NK-92 treated with Interleukin-12 subunit alpha and Interleukin-12 subunit beta, amount 100 ng/mL, for 24 hours (cell line): ENCODE data around the gene DRAXIN.

Source experiments
- DNase-seq: peaks from one replicate; lab custom pipeline; 2025; lab: John Stamatoyannopoulos, UW

Gene DRAXIN

DNA sequence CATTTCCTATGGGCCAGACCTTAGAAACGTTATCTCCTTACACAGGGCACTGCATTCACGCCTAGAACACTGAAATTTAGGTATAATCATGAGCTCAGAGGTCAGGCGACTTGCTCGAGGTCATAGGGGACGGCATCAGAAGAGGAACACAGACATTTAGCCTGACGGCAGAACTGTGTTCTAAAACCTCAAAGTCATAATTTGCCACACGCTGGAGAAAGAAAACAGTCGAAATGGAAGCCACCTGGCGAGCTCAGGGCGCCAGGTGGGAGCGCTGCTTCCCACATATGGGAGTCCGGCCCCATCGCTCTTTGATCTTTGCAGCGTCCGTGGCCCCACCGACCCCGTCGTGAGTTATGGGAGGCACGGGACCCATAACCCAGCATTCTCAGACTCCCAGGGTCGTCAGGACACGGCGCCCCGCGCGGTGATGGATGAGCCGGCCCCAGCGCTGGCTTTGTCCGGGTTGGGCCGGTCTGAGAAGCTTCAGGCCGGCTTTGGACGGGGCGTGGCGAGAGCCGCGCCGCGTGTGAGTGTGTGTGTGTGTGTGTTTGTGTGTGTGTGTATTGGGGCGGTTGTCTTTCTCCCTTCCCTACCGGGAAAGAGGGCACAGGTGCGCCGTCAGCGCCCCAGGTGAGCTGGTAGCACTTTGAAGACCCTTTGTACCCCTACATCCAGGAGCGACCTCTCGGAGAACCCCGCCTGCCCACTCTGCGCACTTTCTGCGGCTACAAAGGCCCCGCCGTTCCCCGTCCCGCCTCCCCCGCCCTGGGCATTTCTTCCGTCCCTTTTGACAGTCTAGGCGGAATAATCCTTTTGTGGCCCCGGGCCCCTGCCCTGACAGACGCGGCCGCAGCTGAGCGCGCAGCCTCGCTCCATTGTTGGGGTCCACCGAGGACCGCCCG is 861 bp upstream of the DRAXIN start:
- DNase-seq, result no peak

DNA sequence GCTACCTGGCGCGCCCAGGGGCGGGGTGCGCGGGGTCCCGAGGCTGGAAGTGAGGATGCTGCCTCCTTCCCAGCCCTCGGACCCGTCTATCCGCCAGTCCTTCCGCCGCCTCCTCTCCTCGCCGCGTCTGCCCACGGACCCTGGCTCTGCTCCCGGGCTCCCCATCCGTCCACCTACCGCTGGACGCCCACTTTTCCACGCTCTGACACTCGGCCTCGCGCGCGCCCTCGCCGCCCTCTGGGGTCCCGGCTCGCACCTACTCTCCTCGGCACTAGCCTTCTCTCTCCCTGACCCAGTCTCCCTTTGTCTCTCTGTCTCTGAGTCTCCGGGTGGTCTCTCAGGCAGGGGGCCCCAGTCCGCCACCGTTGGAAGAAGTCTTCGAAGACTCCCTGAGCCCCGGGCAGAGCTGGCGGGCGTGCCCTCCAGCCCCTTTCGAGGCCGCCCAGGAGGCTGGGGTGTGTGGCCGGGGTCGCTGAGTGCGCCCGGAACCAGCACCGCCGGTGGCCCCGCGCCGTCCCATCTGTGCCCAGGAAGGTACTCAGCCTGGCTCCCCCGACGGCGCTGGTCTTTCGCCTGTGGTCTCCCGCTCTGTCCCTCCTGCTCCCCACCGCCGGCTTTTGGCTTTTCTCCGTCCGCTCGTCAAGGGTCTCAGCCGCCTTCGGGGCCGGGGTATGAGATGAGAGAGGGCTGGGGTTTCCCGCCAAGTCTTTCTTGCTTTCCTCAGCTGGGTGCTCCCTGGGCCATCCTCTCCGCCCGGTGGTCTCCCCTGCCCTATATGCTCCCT is 610 bp downstream of the DRAXIN start:
- peak; percentile 36 for DNase-seq

- peak; percentile 91 for DNase-seq
These were observed 1.6 kb downstream of the DRAXIN start for GRCh38 chr1:11693024-11693590.

DNA sequence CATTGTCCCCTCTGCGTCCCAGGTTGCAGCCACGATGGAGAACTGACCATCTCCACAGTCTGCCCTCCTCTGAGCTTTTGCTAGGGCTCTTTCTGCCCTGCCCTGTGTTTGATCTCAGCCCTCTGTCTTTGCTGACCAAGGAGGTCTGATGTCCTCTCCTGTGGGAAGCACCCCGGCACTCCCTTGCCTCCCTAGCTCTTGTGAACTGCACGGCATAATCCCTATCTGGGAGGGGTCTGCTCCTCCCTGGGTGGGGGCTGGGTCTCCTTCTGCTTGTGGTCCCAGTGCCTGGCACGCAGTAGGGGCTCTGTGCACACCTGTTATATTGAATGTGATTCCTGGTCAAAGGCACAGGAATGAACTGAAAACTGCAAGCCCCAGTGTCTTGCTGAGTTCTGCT is 2.4 kb downstream of the DRAXIN start:
- no peak for DNase-seq

DNA sequence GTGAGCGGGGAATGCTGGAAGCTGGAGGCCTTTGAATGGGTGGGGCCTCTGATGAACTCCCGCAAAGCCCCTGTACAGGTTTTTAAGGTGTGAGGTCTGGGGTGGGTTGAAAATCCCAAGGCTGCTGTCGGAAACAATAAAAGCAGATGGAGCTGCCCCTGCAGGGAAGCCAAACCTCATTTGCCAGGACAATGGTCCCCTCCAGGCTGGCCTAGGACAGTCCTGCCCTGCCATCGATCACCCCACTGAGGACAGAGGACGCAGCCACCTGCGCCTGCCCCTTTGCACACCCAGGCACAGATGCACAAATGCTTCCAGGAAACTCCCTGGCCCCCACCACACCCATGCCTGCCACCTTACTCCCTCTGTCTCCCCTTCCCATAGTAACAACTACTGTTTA is 4.4 kb downstream of the DRAXIN start:
- no peak for DNase-seq

GRCh38 chr1:11697188-11697892 is 5.8 kb downstream of the DRAXIN start:
- no peak for DNase-seq

GRCh38 chr1:11697893-11698210 is 6.3 kb downstream of the DRAXIN start:
- no peak for DNase-seq

GRCh38 chr1:11700601-11701467 is 9.3 kb downstream of the DRAXIN start:
- no peak for DNase-seq

DNA sequence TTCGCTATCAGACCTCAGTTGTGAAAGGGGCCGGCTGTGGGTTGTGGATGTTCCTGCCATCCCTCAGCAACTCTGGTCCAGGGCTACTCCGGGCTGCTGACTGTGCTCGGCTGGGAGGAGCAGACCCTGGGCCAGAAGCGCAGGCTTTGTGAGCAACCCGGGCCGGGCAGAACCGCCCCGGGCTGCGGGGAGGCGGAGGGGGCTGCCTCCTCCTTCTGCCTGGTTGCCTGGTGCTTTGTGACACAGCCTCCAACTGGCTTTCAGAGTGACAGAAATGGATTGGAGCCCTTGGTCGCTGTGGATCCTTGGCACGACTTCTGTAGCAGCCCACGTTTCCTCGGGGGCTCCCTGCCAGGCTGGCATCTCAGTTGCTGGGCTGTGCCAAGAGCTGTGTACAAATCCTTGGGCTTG is 10.0 kb downstream of the DRAXIN start:
- no peak for DNase-seq

DNA sequence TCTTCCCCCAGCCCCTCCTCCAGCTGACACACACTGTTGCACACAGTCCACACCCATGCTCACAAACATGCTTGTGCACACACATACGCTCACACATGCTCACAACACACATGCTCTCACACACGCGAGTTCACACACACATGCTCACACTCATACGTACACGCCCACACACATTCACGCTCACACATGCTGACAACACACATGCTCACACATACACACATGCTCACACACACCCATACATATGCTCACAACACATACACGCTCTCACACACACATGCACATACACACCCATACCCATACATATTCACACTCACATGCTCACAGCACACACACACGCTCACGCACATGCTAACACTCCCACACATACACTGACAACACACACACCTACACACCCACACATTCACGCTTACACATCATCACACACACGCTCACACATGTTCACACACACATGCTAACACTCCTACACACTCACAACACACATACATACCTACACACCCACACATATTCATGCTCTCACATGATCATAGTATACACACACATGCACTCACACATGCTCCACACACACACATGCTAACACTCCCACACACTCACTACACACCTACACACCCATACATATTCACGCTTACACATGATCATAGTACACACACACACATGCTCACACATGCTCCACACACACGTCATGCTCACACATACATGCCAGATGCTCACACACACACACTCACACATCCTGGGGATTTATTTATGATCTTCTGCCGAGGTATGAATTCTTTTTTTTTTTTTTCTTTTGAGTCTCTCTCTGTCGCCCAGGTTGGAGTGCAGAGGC is 10.7 kb downstream of the DRAXIN start:
- DNase-seq, result no peak

GRCh38 chr1:11703357-11704193 is 12.1 kb downstream of the DRAXIN start:
- no peak for DNase-seq

DNA sequence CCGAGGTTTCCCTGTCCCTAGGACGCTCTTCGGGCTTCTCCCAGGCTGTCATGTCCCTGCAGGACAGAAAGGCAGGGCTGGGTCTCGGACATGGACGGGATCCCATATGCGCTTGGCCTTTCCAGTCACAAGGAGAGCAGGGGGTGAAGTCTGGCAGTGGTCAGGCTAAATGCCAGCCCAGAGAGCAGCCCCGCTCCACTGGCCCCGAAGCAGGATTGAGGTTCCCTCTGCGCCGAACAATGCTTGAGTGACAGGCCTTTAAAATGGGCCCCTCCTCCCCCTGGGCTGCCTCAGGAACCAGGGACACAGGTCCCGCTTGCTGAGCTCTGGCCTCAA is 12.7 kb downstream of the DRAXIN start:
- no peak for DNase-seq

DNA sequence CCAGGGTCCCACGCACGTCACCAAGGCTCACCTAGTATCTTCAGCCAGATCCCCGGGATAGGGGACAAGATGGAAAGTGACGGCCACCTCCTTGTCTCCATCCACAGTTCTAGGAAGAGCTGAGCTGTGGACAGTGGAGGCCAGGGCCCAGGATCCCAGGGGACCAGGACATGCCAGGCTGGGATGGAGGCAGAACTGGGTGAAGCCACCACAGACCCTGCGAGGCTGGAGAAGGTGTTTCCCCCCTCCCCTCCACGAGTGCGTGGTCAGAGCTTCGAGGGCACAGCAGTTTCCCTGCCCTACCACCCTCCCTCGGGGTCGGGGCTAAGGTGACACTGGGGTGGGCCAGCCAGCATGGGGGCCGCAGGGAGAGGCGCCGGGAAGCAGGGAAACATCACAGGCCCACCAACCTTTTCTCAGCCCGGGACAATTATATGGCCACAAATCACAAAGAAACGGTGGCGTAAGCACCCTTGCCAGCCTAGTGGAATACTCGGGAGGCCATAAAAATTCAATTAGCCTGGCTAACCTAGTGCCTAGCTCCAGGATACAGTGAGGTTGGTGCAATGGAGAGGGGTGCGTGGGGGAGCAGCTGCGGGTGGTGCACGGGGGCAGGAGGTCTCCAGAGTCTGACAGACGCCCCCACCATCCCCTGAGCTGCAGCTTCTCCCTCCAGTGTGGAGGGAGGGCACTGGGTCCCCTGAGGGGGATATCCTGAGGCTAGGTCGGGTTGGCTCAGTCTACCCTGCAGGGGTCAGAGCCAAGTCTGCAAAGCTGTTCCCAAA is 13.4 kb downstream of the DRAXIN start:
- DNase-seq, result no peak

- no peak for DNase-seq
These were observed 14.1 kb downstream of the DRAXIN start for GRCh38 chr1:11705596-11705995.

DNA sequence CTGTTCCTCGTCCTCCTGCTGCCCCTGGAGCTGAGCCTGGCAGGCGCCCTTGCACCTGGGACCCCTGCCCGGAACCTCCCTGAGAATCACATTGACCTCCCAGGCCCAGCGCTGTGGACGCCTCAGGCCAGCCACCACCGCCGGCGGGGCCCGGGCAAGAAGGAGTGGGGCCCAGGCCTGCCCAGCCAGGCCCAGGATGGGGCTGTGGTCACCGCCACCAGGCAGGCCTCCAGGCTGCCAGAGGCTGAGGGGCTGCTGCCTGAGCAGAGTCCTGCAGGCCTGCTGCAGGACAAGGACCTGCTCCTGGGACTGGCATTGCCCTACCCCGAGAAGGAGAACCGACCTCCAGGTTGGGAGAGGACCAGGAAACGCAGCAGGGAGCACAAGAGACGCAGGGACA is 14.8 kb downstream of the DRAXIN start:
- no peak for DNase-seq

DNA sequence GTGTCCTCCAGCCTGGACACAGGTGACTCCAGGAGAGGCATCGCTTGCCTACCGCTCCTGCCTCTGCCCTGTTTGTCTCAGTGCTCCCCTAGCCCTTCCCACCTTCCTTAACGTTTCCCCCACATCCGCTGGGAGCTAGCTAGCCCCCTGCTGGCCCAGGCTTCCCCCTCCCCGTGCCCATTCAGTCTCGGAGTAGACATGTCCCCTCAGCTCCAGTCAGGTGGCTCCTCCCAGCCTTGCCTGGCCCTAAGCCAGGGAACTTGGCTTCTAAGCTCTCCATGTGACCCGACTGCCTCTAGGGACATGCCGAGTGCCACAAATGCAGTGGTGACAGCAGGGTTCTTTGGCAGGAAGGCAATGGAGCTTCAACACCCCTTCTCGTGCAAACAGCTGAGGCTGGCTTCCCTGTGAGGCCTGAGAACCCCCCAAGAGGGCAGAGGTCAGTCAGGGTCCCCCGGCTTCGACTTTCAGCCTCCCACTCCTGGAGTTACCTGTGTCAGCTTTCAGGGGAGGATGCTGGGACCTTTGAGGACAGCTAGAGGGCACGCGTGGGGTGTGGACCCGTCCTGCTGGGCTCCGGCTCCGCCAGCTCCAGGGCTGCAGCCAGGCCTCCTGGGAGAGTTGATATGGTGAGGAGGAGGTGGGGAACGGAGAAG is 16.2 kb downstream of the DRAXIN start:
- no peak for DNase-seq

- DNase-seq, result peak; percentile 57
These were observed 17.2 kb downstream of the DRAXIN start for GRCh38 chr1:11708554-11709350.

- DNase-seq, result no peak
These were observed 20.0 kb downstream of the DRAXIN start for GRCh38 chr1:11711490-11711889.
